H1 (cell line): Measurements from ENCODE around the gene EPHA7. TPM values are rescaled to one million over a fixed set of nuclear protein-coding genes. Genes with fewer than 3 reads are reported as not detected.

Experiments used
- CTCF ChIA-PET: fragments of 300-600 bp; sonication (Branson Sonifier 250); formaldehyde crosslinking; loops from one replicate; lab custom pipeline; 2021; ENCODE audit not compliant: partially characterized antibody; lab: Charles Lee
- POLR2A ChIA-PET: fragments of 300-600 bp; sonication (Branson Sonifier 250); formaldehyde crosslinking; loops from one replicate; lab custom pipeline; 2021; ENCODE audit warnings: inconsistent platforms; ENCODE audit not compliant: partially characterized antibody; lab: Charles Lee
- DNase-seq, 2 experiments: peaks; one replicate each; pipeline versions ENCODE4 v3.0.0 to v3.0.0-alpha.2; 2010 to 2022; ENCODE audit warnings: low spot score in 2 of 2, low read depth in 1 of 2, mixed read lengths in 1 of 2
- FAIRE-seq: peaks from 2 replicates; lab custom pipeline; 2011; peaks lifted over from hg19 to GRCh38; lab: Jason Lieb, UNC
- H2AFZ ChIP-seq: 2 replicates; pipeline ENCODE4 v1.8.1; 2012; ENCODE audit warnings: low read length, inconsistent platforms
- H2AK5ac ChIP-seq: 2 replicates; pipeline ENCODE4 v1.6.1; 2013; ENCODE audit warnings: low read depth, low read length
- H2BK120ac ChIP-seq: replicated peaks from 2 replicates; pipeline ENCODE3; 2013; ENCODE audit warnings: low read depth, low read length, inconsistent platforms
- H2BK12ac ChIP-seq: 2 replicates; pipeline ENCODE4 v1.6.1; 2013; ENCODE audit warnings: low read depth, low read length
- H2BK15ac ChIP-seq: 2 replicates; pipeline ENCODE4 v1.6.1; 2013; ENCODE audit warnings: low read length
- H2BK20ac ChIP-seq: 2 replicates; pipeline ENCODE4 v1.6.1; 2013; ENCODE audit warnings: low read length
- H2BK5ac ChIP-seq: 2 replicates; pipeline ENCODE4 v1.6.1; 2013; ENCODE audit warnings: low read depth, low read length
- H3K14ac ChIP-seq: 2 replicates; pipeline ENCODE4 v1.6.1; 2013; ENCODE audit warnings: inconsistent platforms; ENCODE audit not compliant: insufficient read length
- H3K18ac ChIP-seq: 2 replicates; pipeline ENCODE4 v1.6.1; 2013; ENCODE audit warnings: low read length; ENCODE audit errors: extremely low read depth
- H3K23ac ChIP-seq: 2 replicates; pipeline ENCODE4 v1.6.1; 2013; ENCODE audit warnings: inconsistent platforms; ENCODE audit not compliant: insufficient read length
- H3K23me2 ChIP-seq: 2 replicates; pipeline ENCODE4 v1.6.1; 2013; ENCODE audit warnings: low read depth, low read length
- H3K27ac ChIP-seq: 2 replicates; pipeline ENCODE4 v1.6.1; 2011; ENCODE audit warnings: low read depth, low read length, inconsistent platforms
- H3K27me3 ChIP-seq, 4 experiments: replicated peaks in 1 of 4; 1 replicate in 1 of 4; 2 replicates in 3 of 4; pipeline versions ENCODE4 v1.6.1 to v1.8.1; 2011 to 2013; ENCODE audit warnings: low read length in 3 of 4, mild to moderate bottlenecking in 3 of 4, inconsistent platforms in 2 of 4, mixed read lengths in 2 of 4, moderate library complexity in 1 of 4; ENCODE audit not compliant: control insufficient read depth in 3 of 4, insufficient read depth in 3 of 4; ENCODE audit errors: extremely low read depth in 1 of 4
- H3K36me3 ChIP-seq, 4 experiments: 2 replicates each; pipeline versions ENCODE4 v1.6.1 to v1.8.1; 2011 to 2013; ENCODE audit warnings: mild to moderate bottlenecking in 4 of 4, low read length in 3 of 4, moderate library complexity in 2 of 4, control low read depth in 1 of 4, inconsistent platforms in 1 of 4; ENCODE audit not compliant: insufficient read depth in 4 of 4, control insufficient read depth in 2 of 4
- H3K4ac ChIP-seq: replicated peaks from 2 replicates; pipeline ENCODE3; 2013; ENCODE audit warnings: low read length, low read depth, mixed read lengths, inconsistent platforms; ENCODE audit not compliant: insufficient read length
- H3K4me1 ChIP-seq, 4 experiments: replicated peaks in 1 of 4; 1 replicate in 1 of 4; 2 replicates in 3 of 4; pipeline versions ENCODE4 v1.6.1 to v1.8.1; 2011 to 2013; ENCODE audit warnings: low read length in 3 of 4, inconsistent platforms in 2 of 4, mixed read lengths in 1 of 4; ENCODE audit not compliant: insufficient read depth in 4 of 4, control insufficient read depth in 3 of 4
- H3K4me2 ChIP-seq, 2 experiments: 2 replicates each; pipeline versions ENCODE4 v1.6.1 to v1.8.1; 2011 to 2013; ENCODE audit warnings: low read depth in 2 of 2, low read length in 2 of 2, control low read depth in 1 of 2, inconsistent platforms in 1 of 2, mild to moderate bottlenecking in 1 of 2; ENCODE audit not compliant: insufficient read depth in 1 of 2
- H3K4me3 ChIP-seq, 4 experiments: fragments of 200-600, 300-600 bp in 1 of 4; sonication (generic), shearing (Covaris generic), sonication (Bioruptor Twin) in 1 of 4; 2 replicates each; pipeline versions ENCODE4 v1.5.1 to v1.8.1; 2011 to 2016; ENCODE audit warnings: low read length in 4 of 4, low read depth in 3 of 4, control low read depth in 2 of 4, inconsistent platforms in 2 of 4, mild to moderate bottlenecking in 2 of 4, mixed read lengths in 1 of 4, moderate library complexity in 1 of 4; ENCODE audit not compliant: insufficient read depth in 2 of 4; ENCODE audit errors: extremely low read depth in 1 of 4
- H3K56ac ChIP-seq: replicated peaks from 2 replicates; pipeline ENCODE3; 2013; ENCODE audit warnings: low read depth, mild to moderate bottlenecking, mixed read lengths, low read length, inconsistent platforms; ENCODE audit not compliant: insufficient read length
- H3K79me1 ChIP-seq: 2 replicates; pipeline ENCODE4 v1.6.1; 2013; ENCODE audit warnings: low read depth, low read length, control low read depth
- H3K79me2 ChIP-seq, 2 experiments: 2 replicates each; pipeline versions ENCODE4 v1.6.1 to v1.8.1; 2012 to 2013; ENCODE audit warnings: low read length in 2 of 2, mild to moderate bottlenecking in 2 of 2, inconsistent platforms in 1 of 2; ENCODE audit not compliant: insufficient read depth in 2 of 2, control insufficient read depth in 1 of 2
- H3K9ac ChIP-seq, 4 experiments: replicated peaks in 1 of 4; 1 replicate in 1 of 4; 2 replicates in 3 of 4; pipeline versions ENCODE4 v1.6.1 to v1.8.1; 2011 to 2013; ENCODE audit warnings: low read depth in 3 of 4, low read length in 3 of 4, control low read depth in 2 of 4, mild to moderate bottlenecking in 2 of 4, moderate library complexity in 2 of 4, inconsistent platforms in 1 of 4; ENCODE audit errors: extremely low read depth in 1 of 4
- H3K9me3 ChIP-seq, 2 experiments: 2 replicates each; pipeline versions ENCODE4 v1.6.1 to v1.8.1; 2012 to 2013; ENCODE audit warnings: mild to moderate bottlenecking in 2 of 2, moderate library complexity in 2 of 2, control low read depth in 1 of 2, inconsistent platforms in 1 of 2, low read depth in 1 of 2, low read length in 1 of 2, mixed read lengths in 1 of 2; ENCODE audit not compliant: insufficient read depth in 2 of 2
- H4K20me1 ChIP-seq, 2 experiments: replicated peaks in 1 of 2; 2 replicates each; pipeline versions ENCODE3 to v1.8.1; 2011 to 2013; ENCODE audit warnings: inconsistent platforms in 2 of 2, low read length in 2 of 2, mild to moderate bottlenecking in 1 of 2; ENCODE audit not compliant: insufficient read depth in 2 of 2, control insufficient read depth in 1 of 2
- H4K5ac ChIP-seq: 2 replicates; pipeline ENCODE4 v1.6.1; 2013; ENCODE audit warnings: low read length, low read depth, mixed read lengths, inconsistent platforms; ENCODE audit not compliant: insufficient read length
- H4K8ac ChIP-seq: 2 replicates; pipeline ENCODE4 v1.8.0; 2013; ENCODE audit warnings: mild to moderate bottlenecking, moderate library complexity, low read length, inconsistent platforms; ENCODE audit not compliant: insufficient read depth; ENCODE audit errors: extremely low read depth
- H4K91ac ChIP-seq: replicated peaks from 2 replicates; pipeline ENCODE3; 2013; ENCODE audit warnings: low read length, mixed read lengths, inconsistent platforms; ENCODE audit not compliant: insufficient read length
- ATF2 ChIP-seq: IDR thresholded peaks from 2 replicates; pipeline ENCODE4 v1.6.1; 2012; ENCODE audit warnings: low read length, inconsistent platforms
- CTCF ChIP-seq, 3 experiments: IDR thresholded peaks; 1 replicate in 2 of 3; 2 replicates in 1 of 3; pipeline versions ENCODE4 v1.5.1 to v1.6.1; 2011; ENCODE audit warnings: low read length in 3 of 3, mild to moderate bottlenecking in 3 of 3, inconsistent platforms in 2 of 3, low read depth in 1 of 3, moderate library complexity in 1 of 3; ENCODE audit not compliant: insufficient read depth in 1 of 3; ENCODE audit errors: control extremely low read depth in 1 of 3
- GTF2F1 ChIP-seq: IDR thresholded peaks from 2 replicates; pipeline ENCODE4 v1.6.1; 2012; ENCODE audit warnings: low read depth, low read length, improper control_type of control experiment, borderline replicate concordance
- MAX ChIP-seq: IDR thresholded peaks from 2 replicates; pipeline ENCODE4 v1.6.1; 2012; ENCODE audit warnings: inconsistent platforms
- NRF1 ChIP-seq: IDR thresholded peaks from 2 replicates; pipeline ENCODE4 v1.6.1; 2011; ENCODE audit warnings: mild to moderate bottlenecking, low read depth, low read length, improper control_type of control experiment
- RFX5 ChIP-seq: IDR thresholded peaks from 2 replicates; pipeline ENCODE4 v1.6.1; 2011; ENCODE audit warnings: low read depth, low read length, improper control_type of control experiment, borderline replicate concordance
- SP4 ChIP-seq: IDR thresholded peaks from 2 replicates; pipeline ENCODE4 v1.6.1; 2012; ENCODE audit warnings: low read length, inconsistent platforms
- TCF12 ChIP-seq: IDR thresholded peaks from 2 replicates; pipeline ENCODE4 v1.6.1; 2011; ENCODE audit warnings: low read depth, mild to moderate bottlenecking, low read length
- WGBS, 2 experiments: shearing (Covaris generic) in 1 of 2; methylation state at CpG; one replicate each; pipeline versions ENCODE4 v1.1.6 to v1.1.7; 2013 to 2015; ENCODE audit warnings: low lambda C conversion rate in 2 of 2, mixed read lengths in 2 of 2, inconsistent platforms in 1 of 2, low coverage in 1 of 2, missing lambda C conversion rate in 1 of 2; ENCODE audit not compliant: insufficient replicate concordance in 2 of 2, insufficient coverage in 1 of 2, insufficient read length in 1 of 2; ENCODE audit errors: extremely low coverage in 1 of 2, missing lambda C conversion rate in 1 of 2; 5-methylcytosine and 5-hydroxymethylcytosine counted together
- polyA plus RNA-seq, 7 experiments: library from polyadenylated mRNA; depleted of rRNA in 3 of 7; stranded (reverse) in 5 of 7; unstranded in 2 of 7; fragments of >200 nt in 5 of 7; fragments of 200-250 nt in 2 of 7; gene quantifications; 1 replicate in 5 of 7; 2 replicates in 1 of 7; 4 replicates in 1 of 7; pipeline versions ENCODE4 v1.2.1 to v1.2.3, GENCODE V29; 2011 to 2013; ENCODE audit warnings: missing spikeins in 2 of 7, mixed read lengths in 2 of 7
- total RNA-seq: library from RNA; stranded (reverse); fragmentation: NEBNext Ultra II Directional; extraction: Animal tissue kit (Norgen Biotek cat#: 25700); gene quantifications from 2 replicates; pipeline ENCODE4 v1.2.1, GENCODE V29; 2021

EPHA7 gene
- total and polyA plus RNA-seq, 2 of the 8 experiments (the other 6 are each of a cell fraction or from before 2014, with no cell fraction given): 1.3 to 6.8 TPM

- Histone ChIP-seq H3K14ac (no peak overlapping the region), H3K18ac (no peak overlapping the region), H3K4me1 (no peaks in the 10 kb centered on the region), H4K5ac (no peak overlapping the region), H3K27ac (no peak overlapping the region), H3K23me2 (no peaks in the 10 kb centered on the region), H2BK15ac (no peak overlapping the region), H3K56ac (no peak overlapping the region), H3K4ac (no peak overlapping the region), H3K79me2 (no peaks in the 10 kb centered on the region), H2BK12ac (no peak overlapping the region), H3K23ac (no peak overlapping the region), H2AFZ (no peak overlapping the region), H2BK120ac (no peak overlapping the region), H3K36me3 (no peaks in the 10 kb centered on the region; a peak in 1 of 8 replicates), H4K8ac (no peak overlapping the region)
- no peak for FAIRE-seq
- ChIA-PET CTCF (interaction anchor here (0.7 kb wide), 1 partner anchor 13 kb away, joined by 3 read pairs; no protein-coding TSS in a partner anchor), POLR2A (no interaction called here)
- TF ChIP-seq RFX5: no peak
- TF ChIP-seq SP4: no peak
- no peak for TF ChIP-seq CTCF (IDR thresholded peaks at IDR 0.05; ENCODE audit: control extremely low read depth in 1 of 3, insufficient read depth in 1 of 3, low read depth in 1 of 3, low read length in 3 of 3)
- TF ChIP-seq ATF2: no peak
- TF ChIP-seq MAX: no peak
- TF ChIP-seq NRF1: no peak
- TF ChIP-seq GTF2F1: no peak
- TF ChIP-seq TCF12: no peak
- TF ChIP-seq, all 59 proteins: peak for 0
- H3K79me1 ChIP-seq: no peaks in the 10 kb centered on the region
- H3K9ac ChIP-seq: no peak overlapping the region
- H3K4me2 ChIP-seq: no peak overlapping the region
- WGBS, 2 experiments: 93% methylated on average over 3 of the region's 3 CpGs; no CpG with 5 or more reads in 1 of the 2 experiments
- no peak overlapping the region for H4K91ac ChIP-seq
- H3K4me3 ChIP-seq: no peak overlapping the region
- no peak overlapping the region for H2BK5ac ChIP-seq
- no peak overlapping the region for H2BK20ac ChIP-seq
- H4K20me1 ChIP-seq: no peaks in the 10 kb centered on the region
- no peaks in the 10 kb centered on the region for H3K27me3 ChIP-seq
- no peak for DNase-seq
- H2AK5ac ChIP-seq: no peak overlapping the region
- H3K9me3 ChIP-seq: no peaks in the 10 kb centered on the region
Observed at GRCh38 chr6:93259332-93259731, 160.0 kb downstream of the EPHA7 start.
